DLD1 (cell line): ENCODE data around the gene MRPL49.

Experiments used
- in situ Hi-C: cut with HindIII; loops from 2 replicates; pipeline ENCODE4 v1.10.0; 2017; ENCODE audit warnings: low sequenced_read_pairs

The MRPL49 gene

DNA sequence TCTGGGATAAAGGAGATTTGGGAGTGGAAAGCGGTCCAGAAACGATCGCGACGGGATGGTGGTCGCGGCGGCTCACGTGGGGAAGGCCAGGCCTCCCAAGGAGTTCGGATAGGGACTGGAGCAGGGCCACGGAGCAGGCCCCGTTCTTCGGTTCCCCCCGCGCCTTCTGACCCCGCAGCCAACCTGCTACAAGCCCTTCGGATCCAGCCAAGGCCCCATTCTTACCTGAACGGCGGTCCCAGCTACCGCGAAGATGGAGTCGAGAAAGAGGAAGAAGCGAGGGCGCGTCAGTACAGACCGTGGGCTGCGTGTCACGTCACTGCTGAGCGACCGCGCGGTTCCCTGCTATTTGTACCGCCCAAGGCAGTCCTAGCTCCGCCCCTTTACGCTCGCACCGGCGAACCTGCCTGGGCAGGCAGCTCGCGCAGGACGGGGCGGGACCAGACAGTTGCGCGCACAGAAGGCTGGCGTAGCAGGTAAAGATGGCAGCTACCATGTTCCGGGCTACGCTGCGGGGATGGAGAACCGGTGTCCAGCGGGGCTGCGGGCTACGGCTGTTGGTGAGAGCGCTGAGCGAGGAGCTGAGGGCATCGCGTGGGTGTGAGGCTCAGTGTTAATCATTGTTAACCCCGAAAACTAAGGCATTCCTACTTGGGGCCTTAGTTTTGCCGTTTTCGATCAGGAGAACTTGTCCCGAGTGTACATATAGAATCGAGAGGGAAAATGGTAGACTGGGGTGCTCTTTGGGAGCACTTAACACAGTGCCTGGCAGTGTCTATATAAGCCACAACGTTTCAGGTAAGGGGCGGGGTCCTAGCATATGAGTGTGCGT, at the start of gene MRPL49, which contains the start of gene FAU:
Gene MRPL49 (plus strand): TSS at position 457 of the 832 bp plus-strand sequence. CDS start 26 bp downstream, at position 483.
Gene FAU (minus strand): TSS at position 270 of the 832 bp plus-strand sequence. CDS start 321 bp downstream, outside the sequence.
- in situ Hi-C loops = no loop called here

DNA sequence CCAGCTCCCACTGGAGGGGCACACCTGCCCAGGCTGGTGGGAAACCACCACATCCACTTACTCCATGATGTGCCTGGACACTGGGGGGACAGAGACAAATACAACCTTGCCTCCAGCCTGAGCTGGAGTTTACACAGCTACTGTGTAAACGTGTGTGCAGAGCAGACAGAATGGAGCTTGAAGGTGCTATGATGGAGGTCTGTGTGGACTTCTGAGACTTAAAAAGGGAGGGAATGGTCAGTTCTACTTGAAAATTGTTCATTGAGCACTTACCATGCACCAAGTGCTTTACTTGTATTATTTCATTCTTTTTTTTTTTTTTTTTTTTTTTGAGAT, 49.5 kb upstream of the MRPL49 start:
- in situ Hi-C loops = no loop called here

DNA sequence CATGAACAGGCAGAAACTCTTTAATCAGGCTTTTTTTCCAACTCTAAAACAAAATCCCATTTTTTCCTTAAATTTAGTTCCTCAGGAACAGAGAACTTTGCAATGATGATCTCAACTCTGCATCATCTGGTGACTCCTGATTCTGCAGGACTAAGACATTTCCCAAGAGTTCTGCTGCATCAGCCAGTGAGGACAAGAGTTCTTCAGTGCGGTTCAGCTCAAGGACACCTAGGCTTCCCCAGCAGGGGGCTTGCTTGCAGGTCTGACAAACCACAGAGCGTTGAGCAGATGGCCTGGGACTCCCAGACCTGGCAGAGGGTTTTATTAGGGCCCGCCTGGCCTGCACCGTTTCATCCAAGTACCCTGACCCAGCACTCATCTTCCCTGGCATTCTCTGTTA, 44.7 kb upstream of the MRPL49 start:
- in situ Hi-C loops = no loop called here

DNA sequence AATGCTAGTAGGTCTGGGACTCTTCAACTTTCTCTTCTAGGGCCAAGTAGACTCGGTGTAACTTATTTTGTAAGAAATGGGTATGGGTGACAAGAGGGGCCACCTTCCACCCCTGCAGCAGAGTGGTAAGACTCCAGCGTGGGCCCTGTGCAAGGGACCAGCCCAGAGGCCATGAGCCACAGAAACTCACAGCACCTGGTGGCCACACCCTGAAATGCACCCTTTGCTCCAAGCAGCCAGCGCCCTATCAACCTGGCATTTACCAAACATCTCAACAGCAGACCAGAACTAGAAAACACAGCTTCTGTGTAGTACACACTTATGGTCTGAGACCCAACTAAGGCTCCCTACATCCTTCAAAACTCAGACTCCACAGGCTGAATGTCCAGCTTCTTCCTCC, 44.0 kb upstream of the MRPL49 start:
- in situ Hi-C loops = no loop called here

DNA sequence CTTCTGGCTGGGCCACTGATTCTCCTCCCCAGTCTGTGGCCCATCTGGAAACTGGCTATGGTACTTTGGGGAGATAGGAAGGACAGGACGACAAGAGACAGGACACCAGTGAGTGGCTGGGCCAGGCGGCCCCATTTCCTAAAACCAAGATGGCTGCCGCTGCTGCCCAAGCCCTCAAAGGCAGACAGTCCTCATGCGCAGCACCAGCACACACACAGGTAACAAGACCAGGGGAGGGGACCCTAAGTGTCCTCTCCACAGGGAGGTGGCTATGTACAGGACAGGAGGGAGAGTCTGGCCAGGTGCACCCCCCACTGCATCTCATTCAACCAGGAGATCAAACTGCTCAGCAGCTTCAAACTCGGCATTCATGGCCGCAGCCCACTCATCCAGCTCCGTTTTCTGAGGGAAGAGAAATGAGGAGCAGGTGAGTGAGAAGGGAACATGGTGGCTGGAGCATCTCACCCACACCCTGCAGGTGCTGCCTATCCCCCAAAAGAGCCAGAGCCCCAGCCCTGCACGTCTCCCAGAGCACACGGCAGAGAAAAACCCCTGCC, 43.3 kb upstream of the MRPL49 start:
- in situ Hi-C loops = no loop called here

DNA sequence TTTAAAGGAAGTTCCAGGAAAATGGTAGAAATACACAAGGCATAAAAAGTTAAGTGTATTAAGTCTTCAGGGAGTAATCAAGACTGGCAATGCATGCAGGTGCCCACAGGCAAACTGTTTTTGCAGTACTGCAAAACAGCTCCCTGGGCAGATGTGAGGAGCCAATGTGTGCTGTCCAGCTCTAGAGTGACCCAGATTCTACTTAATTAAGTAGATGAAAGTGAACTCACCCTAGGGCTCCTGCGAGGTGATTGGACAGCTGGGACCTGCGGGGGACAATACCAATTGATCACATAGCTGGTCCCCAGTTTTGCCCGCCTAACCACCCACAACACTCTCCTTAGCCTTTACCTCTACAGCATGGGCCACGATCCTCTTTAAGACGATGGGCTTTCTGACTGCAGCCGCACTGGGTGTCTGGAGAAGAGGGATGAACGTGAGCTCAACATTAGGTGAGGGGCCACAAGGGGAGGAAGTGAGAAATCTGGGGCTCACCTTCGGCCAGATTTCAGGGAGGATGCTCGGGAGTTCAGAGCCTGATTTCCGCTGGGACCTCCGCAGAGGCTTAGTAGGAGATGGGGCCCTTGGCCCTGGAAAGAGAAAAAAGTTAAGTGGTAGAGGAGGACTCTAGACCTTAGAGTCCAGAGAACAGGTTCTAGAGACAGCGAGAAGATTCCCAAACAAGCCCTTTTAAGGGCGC, 38.8 kb upstream of the MRPL49 start:
- in situ Hi-C loops = no loop called here

DNA sequence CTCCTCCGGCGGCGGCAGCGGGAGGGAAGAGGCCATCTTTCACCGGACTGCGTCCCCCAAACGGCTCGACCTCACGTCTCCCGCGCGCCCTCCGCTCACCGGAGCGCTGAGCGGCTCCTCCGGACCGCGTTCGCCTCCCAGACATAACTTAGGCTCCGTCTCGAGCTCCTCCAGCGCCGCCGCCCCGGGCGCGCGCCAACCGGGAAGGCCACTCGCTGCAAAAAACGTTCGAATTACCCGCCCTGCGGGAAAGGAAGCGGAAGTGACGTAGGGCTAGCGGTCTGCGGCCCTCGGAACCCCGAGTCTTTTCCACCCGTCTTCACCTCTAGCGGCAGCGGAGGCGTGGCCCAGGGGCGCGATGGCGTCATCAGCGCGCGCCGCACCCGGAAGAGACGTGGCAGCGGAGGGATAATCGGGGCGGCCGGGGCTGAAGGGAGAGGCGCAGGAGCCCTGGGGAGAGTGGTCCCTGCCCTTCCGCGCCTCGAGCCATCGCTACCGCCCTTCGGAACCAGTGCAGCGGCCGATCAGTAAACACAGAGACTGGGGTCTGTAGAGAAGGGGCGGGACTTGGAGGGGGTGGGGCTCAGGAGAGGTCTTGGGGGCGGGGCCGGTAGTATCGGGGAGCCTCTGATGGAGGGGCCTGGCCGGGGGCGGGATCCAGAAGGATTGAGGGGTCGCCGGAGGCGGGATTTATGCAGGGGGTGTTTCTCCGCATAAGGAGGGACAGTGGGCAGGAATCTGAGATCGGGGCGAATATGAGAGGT, 38.1 kb upstream of the MRPL49 start, which contains the start of the genes CDCA5 and ZFPL1:
Gene CDCA5 (minus strand): TSS at position 207 of the 764 bp plus-strand sequence. CDS start 62 bp downstream, at position 145.
Gene ZFPL1 (plus strand): TSS at position 389 of the 764 bp plus-strand sequence. CDS start 477 bp downstream, outside the sequence.
- in situ Hi-C loops = no loop called here

DNA sequence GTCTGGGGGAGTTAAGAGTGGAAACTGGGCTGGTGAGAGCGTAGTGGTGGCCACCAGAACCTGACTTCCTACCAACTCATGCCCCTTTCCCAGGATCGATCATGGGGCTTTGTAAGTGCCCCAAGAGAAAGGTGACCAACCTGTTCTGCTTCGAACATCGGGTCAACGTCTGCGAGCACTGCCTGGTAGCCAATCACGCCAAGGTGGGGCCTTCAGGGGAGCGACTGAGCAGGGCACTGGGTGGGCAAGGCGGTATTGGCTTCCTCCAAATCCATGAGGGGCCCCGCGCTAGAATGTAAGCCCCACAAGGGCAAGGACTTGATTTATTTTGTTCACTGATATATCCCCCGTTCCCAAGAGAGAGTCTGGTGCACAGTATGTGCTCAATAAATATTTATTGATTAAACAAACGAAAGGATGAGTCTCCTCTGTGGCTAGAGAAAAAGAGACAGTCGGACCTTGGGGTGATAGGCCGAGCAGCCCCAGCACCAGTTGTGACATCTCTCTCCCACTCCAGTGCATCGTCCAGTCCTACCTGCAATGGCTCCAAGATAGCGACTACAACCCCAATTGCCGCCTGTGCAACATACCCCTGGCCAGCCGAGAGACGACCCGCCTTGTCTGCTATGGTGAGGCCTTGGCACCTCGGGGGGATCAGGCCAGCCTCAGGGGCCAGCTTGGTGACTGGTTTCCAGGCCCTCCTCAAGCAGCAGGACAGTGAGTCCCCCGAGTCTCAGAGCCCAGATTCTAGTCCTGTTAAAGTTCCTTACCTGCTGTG, 37.3 kb upstream of the MRPL49 start:
- in situ Hi-C loops = no loop called here

DNA sequence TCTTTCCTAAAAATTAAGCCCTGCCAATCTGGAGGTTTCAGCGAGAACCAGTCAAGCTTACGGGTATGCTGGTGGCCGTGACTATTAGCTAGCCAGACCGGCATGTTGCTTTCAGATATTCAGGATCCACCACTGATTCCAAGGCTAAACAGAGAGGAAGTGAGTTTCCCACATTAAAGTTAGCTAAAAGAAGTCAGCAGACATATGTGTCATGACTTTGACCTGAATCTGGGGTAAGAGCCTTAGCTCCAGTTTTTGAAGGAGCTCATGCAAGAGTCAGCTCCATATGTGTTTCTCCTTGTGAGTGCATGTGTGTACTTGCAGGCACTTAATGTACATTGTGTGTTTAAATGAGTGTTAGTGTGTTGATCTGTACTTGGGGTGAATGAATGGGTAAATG, 36.7 kb upstream of the MRPL49 start:
- in situ Hi-C loops = no loop called here

DNA sequence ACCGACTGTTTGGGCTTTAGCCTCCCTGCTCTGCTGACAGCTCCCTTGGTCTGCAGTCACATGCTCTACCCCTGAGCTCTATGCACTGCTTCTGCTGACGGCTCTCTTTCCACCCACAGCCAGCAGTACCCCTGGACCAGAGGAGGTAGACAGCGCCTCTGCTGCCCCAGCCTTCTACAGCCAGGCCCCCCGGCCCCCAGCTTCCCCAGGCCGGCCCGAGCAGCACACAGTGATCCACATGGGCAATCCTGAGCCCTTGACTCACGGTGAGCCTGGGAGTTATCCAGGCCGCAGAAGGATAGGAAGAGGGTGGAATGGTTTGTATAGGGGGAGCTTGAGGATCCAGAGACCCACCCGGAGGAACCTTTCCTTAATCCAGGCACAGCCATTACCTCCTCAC, 35.3 kb upstream of the MRPL49 start:
- in situ Hi-C loops = no loop called here

DNA sequence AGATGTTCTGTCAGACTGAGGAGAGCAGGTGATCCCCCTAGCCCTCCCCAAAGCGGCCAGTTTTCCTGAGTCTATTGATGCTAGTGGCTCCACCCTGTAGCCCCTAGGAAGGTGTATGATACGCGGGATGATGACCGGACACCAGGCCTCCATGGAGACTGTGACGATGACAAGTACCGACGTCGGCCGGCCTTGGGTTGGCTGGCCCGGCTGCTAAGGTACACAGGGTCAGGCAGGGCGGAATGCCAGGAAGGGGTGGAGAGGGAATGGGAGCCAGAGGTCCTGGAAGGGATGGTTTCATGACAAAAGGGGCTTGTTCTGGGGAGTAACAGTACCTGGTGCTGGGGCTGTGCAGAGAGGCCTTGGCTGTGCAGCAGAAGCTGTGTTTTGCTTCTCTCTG, 34.9 kb upstream of the MRPL49 start:
- in situ Hi-C loops = no loop called here

DNA sequence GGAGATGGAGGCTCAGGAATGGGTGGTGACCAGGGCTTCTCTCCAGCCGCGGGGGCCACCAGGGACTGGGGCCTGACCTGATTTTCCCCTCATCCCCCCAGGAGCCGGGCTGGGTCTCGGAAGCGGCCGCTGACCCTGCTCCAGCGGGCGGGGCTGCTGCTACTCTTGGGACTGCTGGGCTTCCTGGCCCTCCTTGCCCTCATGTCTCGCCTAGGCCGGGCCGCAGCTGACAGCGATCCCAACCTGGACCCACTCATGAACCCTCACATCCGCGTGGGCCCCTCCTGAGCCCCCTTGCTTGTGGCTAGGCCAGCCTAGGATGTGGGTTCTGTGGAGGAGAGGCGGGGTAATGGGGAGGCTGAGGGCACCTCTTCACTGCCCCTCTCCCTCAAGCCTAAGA, 34.3 kb upstream of the MRPL49 start:
- in situ Hi-C loops = no loop called here

DNA sequence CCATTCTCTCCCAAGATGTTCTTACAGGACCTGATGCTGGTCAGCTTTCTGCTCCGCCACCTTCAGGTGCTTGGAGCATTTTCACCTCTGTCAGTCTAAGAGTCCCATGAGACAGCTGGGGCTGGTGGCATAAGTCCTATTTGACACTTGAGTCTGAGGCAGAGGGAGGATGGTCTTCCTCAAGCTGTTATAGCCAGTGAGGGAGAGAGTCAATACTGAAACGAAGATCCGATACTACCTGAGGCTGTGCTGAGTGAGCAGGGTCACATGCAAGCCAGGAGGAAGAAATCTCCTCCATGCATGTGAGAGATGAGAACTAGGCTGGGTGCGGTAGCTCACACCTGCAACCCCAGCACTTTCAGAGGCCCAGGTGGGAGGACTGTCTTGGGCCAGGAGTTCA, 32.5 kb upstream of the MRPL49 start:
- in situ Hi-C loops = no loop called here

DNA sequence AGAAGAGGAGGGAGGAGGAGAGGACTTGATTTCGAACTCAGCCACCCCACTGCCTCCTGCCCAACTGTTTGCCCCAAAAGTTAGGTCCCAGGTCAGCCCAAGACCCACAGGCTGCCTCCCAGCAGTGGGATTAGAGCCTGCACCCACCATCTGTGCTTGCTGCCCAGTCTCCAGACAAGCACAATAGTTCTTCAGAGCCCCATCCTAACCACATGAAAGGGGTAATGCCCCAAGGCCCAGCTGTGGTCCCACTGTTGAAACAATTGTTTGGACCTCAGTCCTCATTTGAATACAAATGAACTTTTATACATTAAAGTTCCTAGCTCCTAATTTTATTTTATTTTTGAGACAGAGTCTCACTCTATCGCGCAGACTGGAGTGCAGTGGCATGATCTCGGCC, 31.5 kb upstream of the MRPL49 start:
- in situ Hi-C loops = no loop called here

DNA sequence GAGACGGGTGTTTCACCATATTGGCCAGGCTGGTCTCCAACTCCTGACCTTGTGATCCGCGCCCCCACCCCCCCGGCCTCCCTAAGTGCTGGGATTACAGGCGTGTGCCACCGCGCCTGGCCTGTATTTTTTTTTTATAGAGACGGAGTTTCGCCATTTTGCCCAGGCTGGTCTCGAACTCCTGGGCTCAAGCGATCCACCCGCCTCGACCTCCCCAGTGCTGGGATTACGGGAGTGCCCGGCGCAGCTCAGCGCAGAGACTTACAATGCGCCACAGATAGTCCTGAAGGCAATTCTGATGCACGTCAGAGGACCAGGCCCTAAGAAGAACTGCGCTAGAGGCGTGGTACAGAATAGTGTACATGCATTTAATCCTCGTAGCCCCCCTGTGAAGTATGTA, 26.7 kb upstream of the MRPL49 start:
- in situ Hi-C loops = no loop called here

DNA sequence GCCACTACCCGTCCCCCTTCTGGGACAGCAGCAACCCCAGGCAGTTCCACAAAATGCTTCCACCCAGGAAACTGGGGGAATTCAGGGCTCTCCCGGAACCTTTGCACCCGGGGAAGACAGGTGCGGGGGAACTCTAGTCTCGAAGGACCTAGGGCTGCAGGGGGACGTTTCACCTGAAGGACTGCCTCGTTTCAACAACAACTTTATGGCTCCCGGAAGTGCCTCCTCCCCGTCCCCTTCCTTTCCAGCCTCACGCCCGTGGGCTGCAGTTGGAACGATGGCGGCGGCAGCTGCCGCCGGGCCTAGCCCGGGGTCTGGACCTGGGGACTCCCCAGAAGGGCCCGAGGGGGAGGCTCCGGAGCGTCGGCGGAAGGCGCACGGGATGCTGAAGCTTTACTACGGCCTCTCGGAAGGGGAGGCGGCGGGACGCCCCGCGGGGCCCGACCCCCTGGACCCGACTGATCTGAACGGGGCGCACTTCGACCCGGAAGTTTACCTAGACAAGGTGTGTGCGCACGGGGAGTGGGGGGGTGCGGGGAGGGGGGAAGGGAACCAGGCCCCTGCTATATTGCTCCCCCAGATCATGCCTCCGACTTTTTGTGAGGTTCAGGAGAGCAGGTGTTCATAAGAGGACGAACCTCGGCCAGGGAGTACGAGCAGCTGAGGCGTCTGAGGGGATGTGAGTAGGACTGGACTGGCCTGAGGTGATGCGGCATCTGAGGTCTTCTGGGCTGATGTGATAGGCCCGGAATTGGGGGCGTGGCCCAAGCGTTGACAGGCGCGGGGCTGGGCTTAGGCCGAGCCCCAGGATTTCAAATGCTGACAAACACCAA, 25.9 kb upstream of the MRPL49 start, which contains the start of gene VPS51:
Gene VPS51 (plus strand): TSS at position 241 of the 833 bp plus-strand sequence. CDS start 37 bp downstream, at position 278.
- in situ Hi-C loops = no loop called here

DNA sequence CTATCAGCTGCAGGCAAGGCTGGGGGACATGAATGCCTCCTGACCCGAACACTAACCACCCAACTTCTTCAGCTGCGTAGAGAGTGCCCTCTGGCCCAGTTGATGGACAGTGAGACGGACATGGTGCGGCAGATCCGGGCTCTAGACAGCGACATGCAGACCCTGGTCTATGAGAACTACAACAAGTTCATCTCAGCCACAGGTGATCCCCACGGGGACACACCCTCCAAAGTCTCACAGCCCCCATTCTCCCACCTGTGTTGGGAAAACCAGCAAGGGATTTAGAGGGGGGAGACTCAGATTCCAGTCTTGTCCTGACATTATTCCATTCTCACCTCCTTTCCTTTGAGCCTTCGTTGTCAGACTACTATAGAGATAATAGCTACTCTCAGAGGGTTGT, 25.2 kb upstream of the MRPL49 start:
- in situ Hi-C loops = no loop called here

DNA sequence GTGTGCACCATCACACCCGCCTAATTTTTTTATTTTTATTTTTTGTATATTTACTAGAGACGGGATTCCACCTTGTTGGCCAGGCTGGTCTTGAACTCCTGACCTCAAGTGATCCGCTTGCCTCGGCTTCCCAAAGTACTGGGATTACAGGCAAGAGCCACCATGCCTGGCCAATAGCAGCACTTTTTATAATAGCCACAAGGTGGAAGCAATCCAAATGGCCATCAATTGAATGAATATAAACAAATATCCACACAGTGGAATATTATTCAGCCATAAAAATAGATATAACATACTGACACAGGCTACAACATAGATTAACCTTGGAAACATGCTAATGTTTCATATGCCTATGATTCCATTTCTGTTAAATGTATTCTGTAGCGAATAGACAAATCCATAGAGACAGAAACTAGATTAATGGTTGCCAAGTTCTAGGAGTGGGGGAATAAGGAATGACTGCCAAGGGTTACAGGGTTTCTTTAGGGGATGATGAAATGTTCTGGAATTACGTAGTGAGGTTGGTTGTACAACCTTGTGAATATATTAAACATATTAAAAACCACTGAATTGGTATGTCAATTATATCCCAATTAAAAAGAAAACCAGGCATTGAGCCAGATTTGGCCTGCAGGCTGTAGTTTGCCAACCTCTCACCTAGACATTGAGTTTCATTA, 21.3 kb upstream of the MRPL49 start:
- in situ Hi-C loops = no loop called here
